Fibroblast of peridontal ligament (primary cell): ENCODE results near the gene TTC29.
"Not testable (repeated sequence)": the region's sequence is repeated elsewhere in the genome, so short reads cannot be mapped to it uniquely, and the experiment has no call there.

Experiments used
- DNase-seq: peaks from one replicate; pipeline ENCODE4 v3.0.0-alpha.2; 2010; ENCODE audit errors: extremely low read depth

Gene TTC29

DNA sequence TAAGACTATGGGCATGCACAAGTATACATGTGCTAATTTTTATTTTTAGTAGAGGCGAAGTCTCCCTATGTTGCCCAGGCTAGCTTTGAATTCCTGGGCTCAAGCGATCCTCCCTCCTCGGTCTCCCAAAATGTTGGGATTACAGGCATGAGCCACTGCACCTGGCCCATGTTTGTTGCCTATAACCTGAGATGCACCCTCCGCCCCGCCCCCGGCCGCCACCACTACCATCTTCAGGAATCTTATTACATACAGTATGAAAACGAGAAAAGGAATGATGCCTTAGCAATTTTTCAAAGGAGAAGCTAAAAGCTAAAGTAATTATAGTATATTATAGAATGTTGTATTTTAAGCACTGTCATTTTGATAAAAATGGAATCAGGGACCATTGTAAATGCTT, 245.8 kb downstream of the TTC29 start:
- no peak for DNase-seq

DNA sequence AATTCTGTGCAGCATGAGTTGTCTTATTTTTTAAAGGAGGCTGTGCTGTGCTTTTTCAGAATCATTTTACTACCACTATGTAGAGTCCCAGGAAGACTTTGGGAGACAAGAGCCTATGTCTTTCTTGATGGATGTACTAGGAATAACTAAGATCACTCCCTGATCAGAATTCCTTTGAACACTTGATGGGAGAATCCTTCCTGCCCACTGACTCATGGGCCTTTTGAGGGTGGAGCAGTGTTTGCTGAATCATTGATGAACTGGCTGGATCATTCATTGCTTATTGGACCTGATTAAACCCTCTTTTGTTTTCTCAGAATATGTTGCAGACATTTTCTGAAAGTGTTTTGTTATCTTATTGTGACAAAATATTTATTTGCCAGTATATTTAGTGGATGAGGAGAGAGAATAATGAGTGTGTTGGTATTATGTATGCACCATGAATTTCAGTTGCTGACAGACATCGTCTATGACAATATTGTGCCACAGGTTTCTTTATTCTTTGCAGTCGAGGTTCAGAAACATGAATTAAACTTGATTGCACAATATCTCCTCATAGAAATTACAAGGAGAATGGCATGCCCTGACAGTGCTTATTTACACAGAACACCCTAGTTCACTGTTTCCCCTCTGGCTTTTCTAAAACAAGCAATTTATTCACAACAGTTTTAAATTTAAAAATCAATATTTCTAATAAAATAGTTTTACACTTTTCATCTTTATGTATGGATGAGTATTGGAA, 270.7 kb downstream of the TTC29 start:
- no peak for DNase-seq

DNA sequence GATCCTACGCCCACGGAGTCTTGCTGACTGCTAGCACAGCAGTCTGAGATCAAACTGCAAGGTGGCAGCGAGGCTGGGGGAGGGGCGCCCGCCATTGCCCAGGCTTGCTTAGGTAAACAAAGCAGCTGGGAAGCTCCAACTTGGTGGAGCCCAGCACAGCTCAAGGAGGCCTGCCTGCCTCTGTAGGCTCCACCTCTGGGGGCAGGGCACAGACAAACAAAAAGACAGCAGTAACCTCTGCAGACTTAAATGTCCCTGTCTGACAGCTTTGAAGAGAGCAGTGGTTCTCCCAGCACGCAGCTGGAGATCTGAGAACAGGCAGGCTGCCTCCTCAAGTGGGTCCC, 281.7 kb downstream of the TTC29 start:
- not testable (repeated sequence) for DNase-seq

DNA sequence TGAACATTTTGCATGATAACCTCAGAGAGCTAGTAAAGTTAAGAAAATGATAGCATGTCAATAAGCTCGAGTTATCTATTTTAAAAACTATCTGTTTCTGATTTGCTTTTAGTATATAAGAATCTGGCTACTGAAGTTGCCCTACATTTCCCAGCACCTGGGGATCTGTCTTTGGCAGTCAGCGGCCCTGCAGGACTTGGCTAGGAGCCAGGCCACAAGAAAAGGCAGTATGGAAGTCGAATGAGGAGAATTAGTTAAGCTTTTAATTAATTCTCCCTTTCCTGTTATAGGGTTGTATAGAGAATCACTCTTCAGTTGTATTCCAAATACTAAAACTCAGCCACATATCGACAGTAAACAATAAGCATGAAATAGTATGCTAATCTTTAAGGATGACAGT, 284.3 kb downstream of the TTC29 start:
- DNase-seq = no peak
